ENCODE results near the gene SERGEF. TPM values are rescaled to one million over a fixed set of nuclear protein-coding genes. Genes with fewer than 3 reads are reported as not detected.

SERGEF gene
- total and polyA plus RNA-seq, 2 of the 4 experiments (the other 2 are of a cell fraction): 12.2 to 18.1 TPM

GRCh38 chr11:17983569-17983968 lies 29.3 kb downstream of the SERGEF start:
- Histone ChIP-seq H3K27me3 (ENCODE audit: control insufficient read depth, insufficient read depth, low read length) (no peaks in the 10 kb centered on the region), H2AK5ac (ENCODE audit: low read depth, low read length) (no peak overlapping the region), H3K9me3 (ENCODE audit: control insufficient read depth, insufficient read depth, low read length) (no peaks in the 10 kb centered on the region), H3K18ac (ENCODE audit: low read depth, low read length) (no peak overlapping the region), H3K79me1 (ENCODE audit: low read depth in 1 of 2, low read length in 2 of 2) (no peaks in the 10 kb centered on the region), H3K4me2 (ENCODE audit: low read depth, low read length) (no peak overlapping the region), H4K5ac (ENCODE audit: low read depth, low read length) (no peak overlapping the region), H3K9ac (ENCODE audit: low read depth, low read length) (no peak overlapping the region), H2BK120ac (ENCODE audit: low read depth, low read length) (no peak overlapping the region), H3K27ac (ENCODE audit: insufficient read depth, low read length) (no peak overlapping the region), H3K56ac (ENCODE audit: extremely low read depth, insufficient read depth, low read length) (no peak overlapping the region), H3K36me3 (ENCODE audit: control insufficient read depth, insufficient read depth, low read length) (peaks cover 3% of the 10 kb centered on the region), H2AFZ (replicated peaks; ENCODE audit: low read length, poor library complexity) (no peak overlapping the region), H2BK15ac (ENCODE audit: low read depth, low read length) (no peak overlapping the region), H3K4me3 (ENCODE audit: insufficient read depth, low read depth, low read length) (no peak overlapping the region), H3K23ac (ENCODE audit: low read depth, low read length) (no peak overlapping the region), H3K9me1 (ENCODE audit: insufficient read depth, low read length) (no peaks in the 10 kb centered on the region; the same call in 1 of the 2 replicates), H2BK5ac (ENCODE audit: low read depth, low read length, poor library complexity, severe bottlenecking) (no peak overlapping the region), H4K20me1 (ENCODE audit: insufficient read depth, low read length) (no peaks in the 10 kb centered on the region), H4K8ac (ENCODE audit: low read depth in 2 of 2, low read length in 2 of 2) (no peak overlapping the region), H3K4me1 (ENCODE audit: control insufficient read depth, insufficient read depth, low read length) (peaks cover 7% of the 10 kb centered on the region; the same call in 1 of the 2 replicates), H4K91ac (ENCODE audit: insufficient read depth, low read depth, low read length) (no peak overlapping the region), H3K4ac (ENCODE audit: low read depth, low read length) (no peak overlapping the region), H3K14ac (replicated peaks; ENCODE audit: low read depth, low read length) (no peak overlapping the region), H2BK20ac (ENCODE audit: low read depth, low read length) (no peak overlapping the region), H2AK9ac (replicated peaks; ENCODE audit: low read depth, low read length, poor library complexity) (no peak overlapping the region)
- in situ Hi-C loops (cut with MboI; ENCODE audit: low sequenced_read_pairs) (no loop called here), intact Hi-C loops (cut with micrococcal nuclease) (no loop called here), dilution Hi-C loops (cut with HindIII; ENCODE audit: low sequenced_read_pairs, unreplicated experiment) (loop anchor here (10.0 to 25.0 kb wide), 2 partner anchors 246 to 389 kb away; partner anchors contain the start of gene KCNC1)
- ATAC-seq (ENCODE audit: low read depth): no peak
- no TSS peak for BruUV-seq (replicated peaks)
- CTCF ChIA-PET: interaction anchor here (0.7 to 12.6 kb wide), 2 partner anchors 29 to 251 kb away, joined by 5 to 158 read pairs; partner anchors contain the start of genes KCNC1 and SERGEF
- no peak for DNase-seq
- POLR2A ChIA-PET (ENCODE audit: unreplicated experiment): no interaction called here
- TF ChIP-seq RAD21 (IDR thresholded peaks at IDR 0.05; ENCODE audit: low read length) (no peak), MAFK (IDR thresholded peaks at IDR 0.05; ENCODE audit: low read depth, low read length) (peak; percentile 11; the same call in 1 of the 2 replicates)
- 100% methylated on average over 1 of the region's 1 CpG; no CpG with 5 or more reads in 1 of the 2 experiments for WGBS, 2 experiments (ENCODE audit: extremely low coverage in 2 of 2, insufficient read length in 1 of 2)

Data from IMR-90 (cell line).